GM12865 (cell line): ENCODE data around the gene MEX3B.

Source experiments
- DNase-seq: peaks from one replicate; pipeline ENCODE4 v3.0.0; 2010; ENCODE audit warnings: low read depth
- H3K4me3 ChIP-seq: 2 replicates; pipeline ENCODE4 v1.5.1; 2011; ENCODE audit warnings: mild to moderate bottlenecking, low read depth, low read length, control low read depth
- CTCF ChIP-seq: IDR thresholded peaks from 2 replicates; pipeline ENCODE4 v1.5.1; 2011; ENCODE audit warnings: low read length, control low read depth, low read depth, inconsistent platforms; ENCODE audit not compliant: insufficient read depth; ENCODE audit errors: missing control alignments

The MEX3B gene

GRCh38 chr15:82051664-82052063, 5.8 kb upstream of the MEX3B start:
- no peak for DNase-seq
- TF ChIP-seq CTCF = no peak
- H3K4me3 ChIP-seq = no peak overlapping the region

GRCh38 chr15:82048811-82049210, 3.0 kb upstream of the MEX3B start:
- no peak for DNase-seq
- TF ChIP-seq CTCF = no peak
- H3K4me3 ChIP-seq = no peak overlapping the region

GRCh38 chr15:82047453-82048400, 1.9 kb upstream of the MEX3B start:
- H3K4me3 ChIP-seq = peak overlapping the region; percentile 48
- no peak for TF ChIP-seq CTCF
- DNase-seq = no peak

- peak overlapping the region; percentile 85 for H3K4me3 ChIP-seq
- peak; percentile 93 for DNase-seq
- peak; percentile 57 for TF ChIP-seq CTCF
These were observed 1.0 kb upstream of the MEX3B start for GRCh38 chr15:82046666-82047452.

- DNase-seq = peak; percentile 37
- no peak for TF ChIP-seq CTCF
- H3K4me3 ChIP-seq = peak overlapping the region; percentile 85
These were observed 483 bp downstream of the MEX3B start for GRCh38 chr15:82045179-82045891.

- H3K4me3 ChIP-seq = peak overlapping the region; percentile 85
- DNase-seq = peak; percentile 22
- no peak for TF ChIP-seq CTCF
These were observed 1.2 kb downstream of the MEX3B start for GRCh38 chr15:82044373-82045178.
